ENCODE data around the gene DLEC1.
"Not testable (repeated sequence)": the region's sequence is repeated elsewhere in the genome, so short reads cannot be mapped to it uniquely, and the experiment has no call there.

The DLEC1 gene

GRCh38 chr3:38046027-38046426 is 7.0 kb downstream of the DLEC1 start:
- Mint-ChIP-seq H3K9me3 (no peaks in the 10 kb centered on the region), H3K27me3 (no peaks in the 10 kb centered on the region), H3K36me3 (ENCODE audit: insufficient read depth) (no peaks in the 10 kb centered on the region), H3K4me3 (no peak overlapping the region), H3K4me1 (ENCODE audit: low read depth in 2 of 2) (no peaks in the 10 kb centered on the region), H3K27ac (no peak overlapping the region)
- ATAC-seq (replicated peaks) (no peak), DNase-seq (no peak)

DNA sequence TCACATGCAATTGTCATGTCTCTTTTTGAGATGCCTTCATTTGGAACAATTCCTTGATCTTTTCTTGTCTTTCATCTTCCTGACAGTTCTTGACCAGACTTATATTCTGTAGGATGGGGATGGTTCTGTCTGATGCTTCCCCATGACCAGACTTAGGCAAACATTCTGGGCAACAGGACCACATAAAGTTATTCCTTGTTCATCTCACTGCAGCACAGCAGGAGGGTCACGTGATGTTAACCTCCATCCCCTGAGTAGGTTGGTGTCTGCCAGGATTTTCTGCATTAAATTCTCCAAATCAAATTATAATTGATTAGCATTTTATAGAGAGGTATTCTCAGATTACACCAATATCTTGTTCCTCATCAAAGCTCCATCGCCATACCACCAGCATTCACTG is 7.8 kb downstream of the DLEC1 start:
- H3K27ac Mint-ChIP-seq: no peak overlapping the region
- H3K9me3 Mint-ChIP-seq: no peaks in the 10 kb centered on the region
- no peak for DNase-seq
- no peaks in the 10 kb centered on the region for H3K36me3 Mint-ChIP-seq (ENCODE audit: insufficient read depth)
- no peak overlapping the region for H3K4me3 Mint-ChIP-seq
- H3K4me1 Mint-ChIP-seq (ENCODE audit: low read depth in 2 of 2): no peaks in the 10 kb centered on the region
- no peak for ATAC-seq (replicated peaks)
- H3K27me3 Mint-ChIP-seq: no peaks in the 10 kb centered on the region

DNA sequence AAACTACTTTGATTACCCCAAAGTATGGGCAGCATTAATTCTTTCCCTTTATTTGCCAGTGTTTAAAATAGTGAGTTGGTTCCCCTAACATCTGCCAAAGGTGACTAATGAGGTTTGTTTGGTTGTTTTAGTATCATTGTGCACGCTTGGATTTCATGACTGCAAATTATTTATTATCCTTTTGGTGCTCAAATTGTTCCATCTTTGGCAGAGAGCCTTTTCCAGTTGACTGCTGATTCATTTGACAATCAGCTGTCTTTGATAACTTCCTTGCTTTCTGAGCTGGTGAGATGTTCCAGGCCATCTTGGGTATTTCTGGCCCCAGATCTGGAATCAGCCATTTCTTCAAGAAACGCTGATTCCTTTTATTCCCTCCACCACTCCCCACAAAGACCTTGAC is 8.9 kb downstream of the DLEC1 start:
- Mint-ChIP-seq H3K9me3 (no peaks in the 10 kb centered on the region), H3K4me1 (ENCODE audit: low read depth in 2 of 2) (no peaks in the 10 kb centered on the region), H3K4me3 (no peak overlapping the region), H3K27me3 (no peaks in the 10 kb centered on the region), H3K27ac (peak overlapping the region in 1 of 2 donors; percentile 7), H3K36me3 (ENCODE audit: insufficient read depth) (no peaks in the 10 kb centered on the region)
- ATAC-seq (replicated peaks) (no peak), DNase-seq (no peak)

- H3K27me3 Mint-ChIP-seq: no peaks in the 10 kb centered on the region
- no peak for ATAC-seq (replicated peaks)
- no peaks in the 10 kb centered on the region for H3K36me3 Mint-ChIP-seq (ENCODE audit: insufficient read depth)
- no peak overlapping the region for H3K4me3 Mint-ChIP-seq
- no peaks in the 10 kb centered on the region for H3K4me1 Mint-ChIP-seq (ENCODE audit: low read depth in 2 of 2)
- no peak for DNase-seq
- H3K27ac Mint-ChIP-seq: no peak overlapping the region
- no peaks in the 10 kb centered on the region for H3K9me3 Mint-ChIP-seq
These were observed 10.5 kb downstream of the DLEC1 start for GRCh38 chr3:38049358-38050126.

GRCh38 chr3:38051131-38051530 is 12.1 kb downstream of the DLEC1 start:
- no peaks in the 10 kb centered on the region for H3K9me3 Mint-ChIP-seq
- no peak overlapping the region for H3K27ac Mint-ChIP-seq
- no peaks in the 10 kb centered on the region for H3K27me3 Mint-ChIP-seq
- H3K36me3 Mint-ChIP-seq (ENCODE audit: insufficient read depth): no peaks in the 10 kb centered on the region
- H3K4me3 Mint-ChIP-seq: no peak overlapping the region
- H3K4me1 Mint-ChIP-seq (ENCODE audit: low read depth in 2 of 2): no peaks in the 10 kb centered on the region
- DNase-seq: no peak
- no peak for ATAC-seq (replicated peaks)

GRCh38 chr3:38053286-38053685 is 14.3 kb downstream of the DLEC1 start:
- not testable (repeated sequence) for H3K9me3 Mint-ChIP-seq; H3K4me3 Mint-ChIP-seq; H3K27me3 Mint-ChIP-seq; H3K36me3 Mint-ChIP-seq (ENCODE audit: insufficient read depth); H3K4me1 Mint-ChIP-seq (ENCODE audit: low read depth in 2 of 2); H3K27ac Mint-ChIP-seq; ATAC-seq (replicated peaks); DNase-seq

- not testable (repeated sequence) for H3K4me1 Mint-ChIP-seq (ENCODE audit: low read depth in 2 of 2); H3K36me3 Mint-ChIP-seq (ENCODE audit: insufficient read depth); DNase-seq; H3K27ac Mint-ChIP-seq; H3K27me3 Mint-ChIP-seq; H3K9me3 Mint-ChIP-seq; ATAC-seq (replicated peaks); H3K4me3 Mint-ChIP-seq
These were observed 14.9 kb downstream of the DLEC1 start for GRCh38 chr3:38053813-38054498.

GRCh38 chr3:38054499-38055001 is 15.5 kb downstream of the DLEC1 start:
- no peaks in the 10 kb centered on the region for H3K27me3 Mint-ChIP-seq
- DNase-seq (no peak), ATAC-seq (replicated peaks) (no peak)
- H3K4me3 Mint-ChIP-seq: no peak overlapping the region
- no peaks in the 10 kb centered on the region for H3K9me3 Mint-ChIP-seq
- no peaks in the 10 kb centered on the region for H3K4me1 Mint-ChIP-seq (ENCODE audit: low read depth in 2 of 2)
- no peak overlapping the region for H3K27ac Mint-ChIP-seq
- no peaks in the 10 kb centered on the region for H3K36me3 Mint-ChIP-seq (ENCODE audit: insufficient read depth)

- Mint-ChIP-seq H3K9me3 (no peaks in the 10 kb centered on the region), H3K27me3 (no peaks in the 10 kb centered on the region)
- no peak for ATAC-seq (replicated peaks)
These were observed 20.1 kb downstream of the DLEC1 start for GRCh38 chr3:38059148-38059547.

DNA sequence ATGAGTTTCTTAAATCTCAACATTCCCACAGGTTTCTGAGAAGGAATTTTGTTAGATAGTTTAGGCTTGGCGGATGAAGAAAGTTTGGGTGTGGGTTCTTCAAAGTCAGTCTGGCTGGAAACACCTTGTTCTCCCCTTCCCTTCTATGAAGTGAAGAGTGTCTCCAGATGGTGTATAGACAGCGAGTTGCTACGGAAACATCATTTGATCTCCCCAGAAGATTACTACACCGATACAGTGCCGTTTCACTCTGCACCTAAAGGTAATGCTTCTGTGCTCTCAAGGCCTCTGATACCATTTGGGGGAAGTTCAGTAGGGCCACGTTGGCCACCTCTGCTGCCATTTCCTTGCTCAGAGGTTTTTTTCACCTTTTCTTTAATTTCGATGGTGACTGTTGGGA is 20.6 kb downstream of the DLEC1 start:
- no peaks in the 10 kb centered on the region for H3K9me3 Mint-ChIP-seq
- no peaks in the 10 kb centered on the region for H3K36me3 Mint-ChIP-seq (ENCODE audit: insufficient read depth)
- no peak overlapping the region for H3K4me3 Mint-ChIP-seq
- H3K4me1 Mint-ChIP-seq (ENCODE audit: low read depth in 2 of 2): peaks cover 0 to 2% of the 10 kb centered on the region in 2 donors
- H3K27me3 Mint-ChIP-seq: no peaks in the 10 kb centered on the region
- no peak for ATAC-seq (replicated peaks)
- H3K27ac Mint-ChIP-seq: no peak overlapping the region
- DNase-seq: no peak

More at GRCh38 chr3:38059148-38059547, 20.1 kb downstream of the DLEC1 start:
- peaks cover 0 to 2% of the 10 kb centered on the region in 2 donors for H3K4me1 Mint-ChIP-seq (ENCODE audit: low read depth in 2 of 2)
- H3K4me3 Mint-ChIP-seq: no peak overlapping the region
- H3K27ac Mint-ChIP-seq: no peak overlapping the region
- DNase-seq: no peak
- no peaks in the 10 kb centered on the region for H3K36me3 Mint-ChIP-seq (ENCODE audit: insufficient read depth)

DNA sequence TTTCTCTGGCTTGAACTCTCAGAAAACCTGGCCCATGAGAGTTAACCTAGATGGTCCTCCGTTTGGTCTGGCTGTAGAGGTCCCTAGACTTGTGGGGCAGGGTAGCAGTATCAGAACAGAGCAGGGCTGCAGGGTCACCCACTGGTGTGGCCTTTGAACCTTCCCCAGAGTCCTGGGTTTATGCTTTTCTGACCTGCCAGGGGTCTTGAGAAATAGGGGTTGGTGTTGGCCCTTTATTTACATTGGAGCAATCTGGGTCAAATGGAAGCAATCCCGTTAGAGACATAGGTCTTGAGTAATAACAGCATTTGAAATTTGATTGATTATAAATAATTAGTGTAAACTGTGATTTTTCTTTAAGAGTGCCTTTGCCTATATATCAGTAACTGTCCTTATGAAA is 23.8 kb downstream of the DLEC1 start:
- no peak for DNase-seq
- Mint-ChIP-seq H3K9me3 (no peaks in the 10 kb centered on the region), H3K36me3 (ENCODE audit: insufficient read depth) (no peaks in the 10 kb centered on the region), H3K27ac (no peak overlapping the region), H3K27me3 (no peaks in the 10 kb centered on the region), H3K4me3 (no peak overlapping the region), H3K4me1 (ENCODE audit: low read depth in 2 of 2) (peaks cover 0 to 2% of the 10 kb centered on the region in 2 donors)
- no peak for ATAC-seq (replicated peaks)

- H3K4me3 Mint-ChIP-seq: not testable (repeated sequence)
These were observed 25.4 kb downstream of the DLEC1 start for GRCh38 chr3:38064453-38064852.

DNA sequence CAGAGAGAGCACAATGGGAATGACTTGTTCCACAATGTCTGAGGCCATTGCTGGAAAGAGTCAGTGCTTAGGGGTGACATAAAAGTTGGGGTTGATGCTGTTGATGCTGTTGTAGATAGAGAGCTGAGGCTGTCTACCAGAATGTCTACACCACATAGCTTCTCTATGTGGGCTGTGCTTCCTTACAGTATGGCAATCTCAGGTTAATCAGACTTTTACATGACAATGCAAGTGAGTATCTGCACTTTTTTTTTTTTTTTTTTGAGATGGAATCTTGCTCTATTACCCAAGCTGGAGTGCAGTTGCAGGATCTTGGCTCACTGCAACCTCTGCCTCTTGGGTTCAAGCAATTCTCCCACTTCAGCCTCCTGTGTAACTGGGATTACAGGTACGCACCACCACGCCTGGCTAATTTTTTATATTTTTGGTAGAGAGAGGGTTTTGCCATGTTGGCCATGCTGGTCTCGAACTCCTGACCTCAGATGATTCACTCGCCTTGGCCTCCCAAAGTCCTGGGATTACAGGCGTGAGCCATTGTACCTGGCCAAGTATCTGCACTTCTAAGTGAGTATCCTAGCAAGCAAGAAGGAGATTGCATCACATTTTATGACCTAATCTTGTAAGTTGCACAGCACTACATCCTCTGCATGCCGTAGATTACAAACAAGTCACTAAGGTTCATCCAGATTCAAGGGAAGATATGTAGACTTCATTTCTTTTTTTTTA is 28.7 kb downstream of the DLEC1 start:
- no peak for ATAC-seq (replicated peaks)
- no peak overlapping the region for H3K4me3 Mint-ChIP-seq
- no peaks in the 10 kb centered on the region for H3K9me3 Mint-ChIP-seq
- H3K27me3 Mint-ChIP-seq: no peaks in the 10 kb centered on the region
- H3K4me1 Mint-ChIP-seq (ENCODE audit: low read depth in 2 of 2): no peaks in the 10 kb centered on the region
- H3K36me3 Mint-ChIP-seq (ENCODE audit: insufficient read depth): no peaks in the 10 kb centered on the region
- DNase-seq: no peak
- H3K27ac Mint-ChIP-seq: no peak overlapping the region

More at GRCh38 chr3:38064453-38064852, 25.4 kb downstream of the DLEC1 start:
- H3K9me3 Mint-ChIP-seq; ATAC-seq (replicated peaks); DNase-seq; H3K27ac Mint-ChIP-seq; H3K4me1 Mint-ChIP-seq (ENCODE audit: low read depth in 2 of 2); H3K36me3 Mint-ChIP-seq (ENCODE audit: insufficient read depth); H3K27me3 Mint-ChIP-seq: not testable (repeated sequence)
